CD4-positive, alpha-beta T cell (primary cell): ENCODE results near the gene SUPT4H1. TPM values are rescaled to one million over a fixed set of nuclear protein-coding genes. Genes with fewer than 3 reads are reported as not detected.

Experiments
- ATAC-seq: fragments of 200-7000 bp; cut with Tn5 transposase; one replicate; pipeline ENCODE4 v1.10.0; 2022; ENCODE audit warnings: mild to moderate bottlenecking; ENCODE audit not compliant: poor library complexity
- CTCF ChIA-PET: fragments of 350-600 bp; sonication (Branson Sonifier 250); formaldehyde crosslinking; loops from one replicate; lab custom pipeline; 2021; ENCODE audit warnings: antibody characterized with exemption, inconsistent platforms; lab: Charles Lee
- POLR2A ChIA-PET: fragments of 350-600 bp; sonication (Branson Sonifier 250); formaldehyde crosslinking; loops from one replicate; lab custom pipeline; 2021; ENCODE audit warnings: antibody characterized with exemption, inconsistent platforms; lab: Charles Lee
- DNase-seq, 14 experiments: peaks; one replicate each; pipeline ENCODE4 v3.0.0-alpha.2; 2013 to 2020; ENCODE audit warnings: mixed read lengths in 2 of 14
- H3K27ac ChIP-seq, 2 donors: one replicate each; pipeline versions ENCODE4 v1.5.1 to v1.7.0; 2013; ENCODE audit warnings: low read length in 2 of 2, low read depth in 1 of 2, mild to moderate bottlenecking in 1 of 2
- H3K27me3 ChIP-seq, 2 experiments: 1 replicate in 1 of 2; 2 replicates in 1 of 2; pipeline versions ENCODE4 v1.6.1 to v1.7.0; 2013; ENCODE audit warnings: low read length in 2 of 2, control low read depth in 1 of 2, mild to moderate bottlenecking in 1 of 2, moderate library complexity in 1 of 2; ENCODE audit not compliant: insufficient read depth in 2 of 2, control insufficient read depth in 1 of 2
- H3K36me3 ChIP-seq: one replicate; pipeline ENCODE4 v1.6.1; 2013; ENCODE audit warnings: low read length, control low read depth; ENCODE audit not compliant: insufficient read depth
- H3K4me1 ChIP-seq: one replicate; pipeline ENCODE4 v1.6.1; 2013; ENCODE audit warnings: low read length, control low read depth; ENCODE audit not compliant: insufficient read depth
- H3K4me3 ChIP-seq: one replicate; pipeline ENCODE4 v1.5.1; 2013; ENCODE audit warnings: mild to moderate bottlenecking, low read length, moderate library complexity
- H3K9me3 ChIP-seq, 2 experiments: 1 replicate in 1 of 2; 2 replicates in 1 of 2; pipeline versions ENCODE4 v1.6.1 to v1.7.0; 2013; ENCODE audit warnings: low read length in 2 of 2, mild to moderate bottlenecking in 2 of 2, control low read depth in 1 of 2, moderate library complexity in 1 of 2; ENCODE audit not compliant: control insufficient read depth in 1 of 2, insufficient read depth in 1 of 2
- H3K27ac Mint-ChIP-seq: one replicate; pipeline ENCODE4 v1.8.0; 2020; ENCODE audit warnings: mixed read lengths
- H3K27me3 Mint-ChIP-seq: one replicate; pipeline ENCODE4 v1.8.0; 2021; ENCODE audit warnings: mixed read lengths
- H3K36me3 Mint-ChIP-seq: one replicate; pipeline ENCODE4 v1.8.0; 2021; ENCODE audit warnings: low read depth, mixed read lengths
- H3K4me1 Mint-ChIP-seq: one replicate; pipeline ENCODE4 v1.8.0; 2021; ENCODE audit warnings: low read depth, mixed read lengths
- H3K4me3 Mint-ChIP-seq: one replicate; pipeline ENCODE4 v1.8.0; 2020; ENCODE audit warnings: mild to moderate bottlenecking, mixed read lengths
- H3K9me3 Mint-ChIP-seq: one replicate; pipeline ENCODE4 v1.8.0; 2020; ENCODE audit warnings: mixed read lengths
- CTCF ChIP-seq: fragments of 200-600 bp; IDR thresholded peaks from one replicate; pipeline ENCODE4 v1.8.0; 2022; ENCODE audit warnings: antibody characterized with exemption, mild to moderate bottlenecking
- intact Hi-C, 2 experiments: fragments of 100-400 bp; cut with DNase I in 1 of 2; cut with micrococcal nuclease in 1 of 2; formaldehyde crosslinking; loops; one replicate each; pipeline versions ENCODE4 v1.15.1 to v1.9.0; 2023 to 2025; cut with DNase I, micrococcal nuclease
- total RNA-seq, 174 experiments: library from RNA in 2 of 174; stranded (reverse) in 2 of 174; gene quantifications; one replicate each; pipeline ENCODE4 v1.2.3 and lab custom pipeline; 2021 to 2026

The SUPT4H1 gene
- total RNA-seq, 2 experiments from 2014 or later: 46.5 to 47.0 TPM

GRCh38 chr17:58360296-58361063 lies 8.5 kb upstream of the SUPT4H1 start:
- Mint-ChIP-seq H3K27ac (no peak overlapping the region), H3K4me3 (no peak overlapping the region), H3K4me1 (no peaks in the 10 kb centered on the region), H3K9me3 (no peaks in the 10 kb centered on the region), H3K27me3 (no peaks in the 10 kb centered on the region), H3K36me3 (no peaks in the 10 kb centered on the region)
- H3K4me3 ChIP-seq: no peak overlapping the region
- no peak overlapping the region for H3K27ac ChIP-seq
- H3K9me3 ChIP-seq: no peaks in the 10 kb centered on the region
- POLR2A ChIA-PET: interaction anchor here (0.8 to 16.0 kb wide), 5 partner anchors 7 to 57 kb away, joined by 3 to 508 read pairs (median 5); partner anchors contain the start of genes RNF43, SUPT4H1 and TSPOAP1
- H3K4me1 ChIP-seq: no peaks in the 10 kb centered on the region
- intact Hi-C loops: no loop called here
- DNase-seq (no peak), ATAC-seq (no peak)
- no peaks in the 10 kb centered on the region for H3K27me3 ChIP-seq
- peaks cover 3% of the 10 kb centered on the region for H3K36me3 ChIP-seq
- no peak for TF ChIP-seq CTCF
- CTCF ChIA-PET: interaction anchor here (2.5 kb wide), 1 partner anchor 43 kb away, joined by 8 read pairs; no protein-coding TSS in a partner anchor

- Histone ChIP-seq H3K36me3 (peaks cover 3% of the 10 kb centered on the region), H3K27ac (no peak overlapping the region), H3K9me3 (no peaks in the 10 kb centered on the region), H3K27me3 (no peaks in the 10 kb centered on the region), H3K4me1 (peaks cover 3% of the 10 kb centered on the region), H3K4me3 (no peak overlapping the region)
- Mint-ChIP-seq H3K27me3 (no peaks in the 10 kb centered on the region), H3K4me1 (peaks cover 6% of the 10 kb centered on the region), H3K4me3 (no peak overlapping the region), H3K36me3 (no peaks in the 10 kb centered on the region), H3K9me3 (no peaks in the 10 kb centered on the region), H3K27ac (no peak overlapping the region)
- no peak for ATAC-seq
- DNase-seq: no peak
- CTCF ChIA-PET: interaction anchor here (2.5 kb wide), 1 partner anchor 41 kb away, joined by 8 read pairs; no protein-coding TSS in a partner anchor
- intact Hi-C loops: no loop called here
- POLR2A ChIA-PET: interaction anchor here (0.6 to 16.0 kb wide), 2 partner anchors 21 to 906 kb away, joined by 3 to 508 read pairs; no protein-coding TSS in a partner anchor
- TF ChIP-seq CTCF: no peak
Observed at GRCh38 chr17:58358408-58359172, 6.6 kb upstream of the SUPT4H1 start.
